Measurements from ENCODE around the gene NR1I3.
"Not testable (repeated sequence)": the region's sequence is repeated elsewhere in the genome, so short reads cannot be mapped to it uniquely, and the experiment has no call there.

NR1I3 gene

GRCh38 chr1:161255302-161255701, 17.3 kb upstream of the NR1I3 start:
- in situ Hi-C loops (cut with MboI; ENCODE audit: low pct_unique_long_range_greater_than_20kb, low sequenced_read_pairs); DNase-seq: not testable (repeated sequence)

- in situ Hi-C loops (cut with MboI; ENCODE audit: low pct_unique_long_range_greater_than_20kb, low sequenced_read_pairs) = no loop called here
Observed at GRCh38 chr1:161251579-161251978, 13.6 kb upstream of the NR1I3 start.

GRCh38 chr1:161250829-161251228, 12.8 kb upstream of the NR1I3 start:
- in situ Hi-C loops (cut with MboI; ENCODE audit: low pct_unique_long_range_greater_than_20kb, low sequenced_read_pairs) = no loop called here
- no peak for DNase-seq

More at GRCh38 chr1:161251579-161251978, 13.6 kb upstream of the NR1I3 start:
- no peak for DNase-seq

GRCh38 chr1:161250100-161250499, 12.1 kb upstream of the NR1I3 start:
- in situ Hi-C loops (cut with MboI; ENCODE audit: low pct_unique_long_range_greater_than_20kb, low sequenced_read_pairs); DNase-seq: not testable (repeated sequence)

GRCh38 chr1:161244888-161245287, 6.9 kb upstream of the NR1I3 start:
- no peak for DNase-seq
- in situ Hi-C loops (cut with MboI; ENCODE audit: low pct_unique_long_range_greater_than_20kb, low sequenced_read_pairs) = no loop called here

GRCh38 chr1:161242313-161242712, 4.3 kb upstream of the NR1I3 start:
- in situ Hi-C loops (cut with MboI; ENCODE audit: low pct_unique_long_range_greater_than_20kb, low sequenced_read_pairs) = no loop called here
- peak; percentile 38 for DNase-seq

GRCh38 chr1:161241682-161242081, 3.7 kb upstream of the NR1I3 start:
- in situ Hi-C loops (cut with MboI; ENCODE audit: low pct_unique_long_range_greater_than_20kb, low sequenced_read_pairs) = no loop called here
- DNase-seq = peak; percentile 60

- in situ Hi-C loops (cut with MboI; ENCODE audit: low pct_unique_long_range_greater_than_20kb, low sequenced_read_pairs) = no loop called here
- no peak for DNase-seq
Observed at GRCh38 chr1:161235957-161236775, 1.8 kb downstream of the NR1I3 start.

GRCh38 chr1:161233102-161233501, 4.9 kb downstream of the NR1I3 start:
- in situ Hi-C loops (cut with MboI; ENCODE audit: low pct_unique_long_range_greater_than_20kb, low sequenced_read_pairs) = no loop called here
- no peak for DNase-seq

GRCh38 chr1:161230762-161231161, 7.2 kb downstream of the NR1I3 start:
- in situ Hi-C loops (cut with MboI; ENCODE audit: low pct_unique_long_range_greater_than_20kb, low sequenced_read_pairs) = no loop called here
- DNase-seq = no peak

GRCh38 chr1:161229896-161230295, 8.1 kb downstream of the NR1I3 start:
- DNase-seq = peak; percentile 30
- in situ Hi-C loops (cut with MboI; ENCODE audit: low pct_unique_long_range_greater_than_20kb, low sequenced_read_pairs) = no loop called here

- in situ Hi-C loops (cut with MboI; ENCODE audit: low pct_unique_long_range_greater_than_20kb, low sequenced_read_pairs) = no loop called here
Observed at GRCh38 chr1:161228032-161228431, 10.0 kb downstream of the NR1I3 start.

GRCh38 chr1:161227196-161227871, 10.7 kb downstream of the NR1I3 start:
- in situ Hi-C loops (cut with MboI; ENCODE audit: low pct_unique_long_range_greater_than_20kb, low sequenced_read_pairs) = no loop called here
- DNase-seq = peak; percentile 94

More at GRCh38 chr1:161228032-161228431, 10.0 kb downstream of the NR1I3 start:
- DNase-seq = no peak

- DNase-seq = no peak
- in situ Hi-C loops (cut with MboI; ENCODE audit: low pct_unique_long_range_greater_than_20kb, low sequenced_read_pairs) = no loop called here
Observed at GRCh38 chr1:161226759-161227158, 11.2 kb downstream of the NR1I3 start.

- in situ Hi-C loops (cut with MboI; ENCODE audit: low pct_unique_long_range_greater_than_20kb, low sequenced_read_pairs) = no loop called here
- no peak for DNase-seq
Observed at GRCh38 chr1:161226320-161226711, 11.7 kb downstream of the NR1I3 start.

GRCh38 chr1:161225534-161226319, 12.3 kb downstream of the NR1I3 start, which contains the start of gene TOMM40L:
TOMM40L (plus strand) TSS chr1:161226060; CDS start chr1:161226490, 430 bp downstream.
- in situ Hi-C loops (cut with MboI; ENCODE audit: low pct_unique_long_range_greater_than_20kb, low sequenced_read_pairs) = no loop called here
- peak; percentile 100 for DNase-seq

GRCh38 chr1:161225178-161225533, 12.8 kb downstream of the NR1I3 start:
- no peak for DNase-seq
- in situ Hi-C loops (cut with MboI; ENCODE audit: low pct_unique_long_range_greater_than_20kb, low sequenced_read_pairs) = no loop called here

- in situ Hi-C loops (cut with MboI; ENCODE audit: low pct_unique_long_range_greater_than_20kb, low sequenced_read_pairs); DNase-seq: not testable (repeated sequence)
Observed at GRCh38 chr1:161224695-161225087, 13.3 kb downstream of the NR1I3 start.

- no peak for DNase-seq
- in situ Hi-C loops (cut with MboI; ENCODE audit: low pct_unique_long_range_greater_than_20kb, low sequenced_read_pairs) = no loop called here
Observed at GRCh38 chr1:161223805-161224694, 14.0 kb downstream of the NR1I3 start.

Measured in KBM-7 (cell line).